Upper lobe of left lung (tissue), 6 donors: ENCODE data around the gene ILDR1. TPM values are rescaled to one million over a fixed set of nuclear protein-coding genes. Genes with fewer than 3 reads are reported as not detected.

Experiments used
- ATAC-seq, 2 donors: fragments of 200-7000 bp; cut with Tn5 transposase; one replicate each; pipeline ENCODE4 v1.9.1; 2022; ENCODE audit warnings: mild to moderate bottlenecking in 2 of 2, moderate library complexity in 2 of 2; ENCODE audit not compliant: low FRiP score in 2 of 2
- DNase-seq, 2 donors: peaks; one replicate each; pipeline ENCODE4 v3.0.0-alpha.2; 2019 to 2020
- H3K27ac ChIP-seq, 4 donors: fragments of 200-600 bp; sonication (generic); one replicate each; pipeline ENCODE4 v1.5.1; 2016 to 2019
- H3K27me3 ChIP-seq, 4 donors: fragments of 200-600 bp; sonication (generic); one replicate each; pipeline ENCODE4 v1.5.1; 2017 to 2019
- H3K36me3 ChIP-seq, 4 donors: fragments of 200-600 bp; sonication (generic); one replicate each; pipeline ENCODE4 v1.5.1; 2016 to 2019
- H3K4me1 ChIP-seq, 4 donors: fragments of 200-600 bp; sonication (generic); one replicate each; pipeline ENCODE4 v1.5.1; 2018 to 2019
- H3K4me3 ChIP-seq, 4 donors: fragments of 200-600 bp; sonication (generic); one replicate each; pipeline ENCODE4 v1.5.1; 2017 to 2019; ENCODE audit warnings: mild to moderate bottlenecking in 2 of 4, moderate library complexity in 1 of 4
- H3K9me3 ChIP-seq, 4 donors: fragments of 200-600 bp; sonication (generic); one replicate each; pipeline ENCODE4 v1.5.1; 2018 to 2019
- EP300 ChIP-seq, 4 donors: sonication (generic); formaldehyde crosslinking; IDR thresholded peaks; one replicate each; pipeline ENCODE4 v1.5.1; 2017; ENCODE audit warnings: antibody characterized with exemption in 4 of 4, control low read depth in 2 of 4
- POLR2A ChIP-seq, 4 donors: fragments of 450-650 bp; IDR thresholded peaks; one replicate each; pipeline ENCODE4 v1.5.1; 2016 to 2017; ENCODE audit warnings: antibody characterized with exemption in 4 of 4, mild to moderate bottlenecking in 2 of 4
- POLR2AphosphoS5 ChIP-seq, 2 donors: sonication (generic); formaldehyde crosslinking; IDR thresholded peaks; one replicate each; pipeline ENCODE4 v1.5.1; 2017; ENCODE audit warnings: antibody characterized with exemption in 2 of 2
- WGBS, 2 donors: methylation state at CpG; one replicate each; pipeline ENCODE4 v1.1.5; 2017 to 2018; 5-methylcytosine and 5-hydroxymethylcytosine counted together
- total RNA-seq, 6 donors: library from RNA; depleted of rRNA in 4 of 6; stranded (reverse); fragments of >200 nt in 4 of 6; gene quantifications; one replicate each; pipeline versions ENCODE4 v1.1.0 to v1.2.1, GENCODE V29; 2016 to 2021
- TF ChIP-seq, protein P1 (sequence below), 6 experiments: fragments of 450-650 bp in 4 of 6; fragments of 200-600 bp in 2 of 6; sonication (generic) in 2 of 6; IDR thresholded peaks; one replicate each; pipeline ENCODE4 v1.5.1; 2016 to 2019; ENCODE audit warnings: antibody characterized with exemption in 6 of 6
- donor health status: DM: no; HTN: no; CAD: no; lungs with moderate emphysema.
- donor health status: DM: no; HTN: yes; CAD: no; lungs with severe emphysema.

Gene ILDR1
- total RNA-seq, 6 donors from 2014 or later: 1.0 to 7.8 (median 6.4) TPM

DNA sequence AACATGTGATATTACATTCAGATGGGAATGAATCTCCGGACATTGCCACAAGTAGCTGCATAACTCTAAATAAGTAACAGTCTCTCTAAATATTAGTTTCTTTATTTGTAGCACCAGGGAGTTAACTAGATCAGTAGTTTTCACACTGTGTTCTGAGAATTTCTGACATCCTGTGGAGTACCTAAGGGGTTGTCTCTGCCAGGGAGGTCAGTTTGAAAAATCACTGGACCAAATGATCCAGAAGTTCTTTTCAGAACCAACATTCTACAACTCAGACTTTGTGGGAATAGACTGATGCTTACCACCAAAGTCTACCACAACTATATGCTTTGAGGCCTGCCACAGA is 9.0 kb upstream of the ILDR1 start:
- ATAC-seq: no peak
- H3K4me1 ChIP-seq: no peaks in the 10 kb centered on the region
- H3K9me3 ChIP-seq: peaks cover 0 to 1% (median 0%) of the 10 kb centered on the region in 4 donors
- no peaks in the 10 kb centered on the region for H3K36me3 ChIP-seq
- H3K27me3 ChIP-seq: no peaks in the 10 kb centered on the region
- TF ChIP-seq, protein P1, sequence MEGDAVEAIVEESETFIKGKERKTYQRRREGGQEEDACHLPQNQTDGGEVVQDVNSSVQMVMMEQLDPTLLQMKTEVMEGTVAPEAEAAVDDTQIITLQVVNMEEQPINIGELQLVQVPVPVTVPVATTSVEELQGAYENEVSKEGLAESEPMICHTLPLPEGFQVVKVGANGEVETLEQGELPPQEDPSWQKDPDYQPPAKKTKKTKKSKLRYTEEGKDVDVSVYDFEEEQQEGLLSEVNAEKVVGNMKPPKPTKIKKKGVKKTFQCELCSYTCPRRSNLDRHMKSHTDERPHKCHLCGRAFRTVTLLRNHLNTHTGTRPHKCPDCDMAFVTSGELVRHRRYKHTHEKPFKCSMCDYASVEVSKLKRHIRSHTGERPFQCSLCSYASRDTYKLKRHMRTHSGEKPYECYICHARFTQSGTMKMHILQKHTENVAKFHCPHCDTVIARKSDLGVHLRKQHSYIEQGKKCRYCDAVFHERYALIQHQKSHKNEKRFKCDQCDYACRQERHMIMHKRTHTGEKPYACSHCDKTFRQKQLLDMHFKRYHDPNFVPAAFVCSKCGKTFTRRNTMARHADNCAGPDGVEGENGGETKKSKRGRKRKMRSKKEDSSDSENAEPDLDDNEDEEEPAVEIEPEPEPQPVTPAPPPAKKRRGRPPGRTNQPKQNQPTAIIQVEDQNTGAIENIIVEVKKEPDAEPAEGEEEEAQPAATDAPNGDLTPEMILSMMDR (IDR thresholded peaks at IDR 0.05): no peak
- TF ChIP-seq POLR2AphosphoS5 (IDR thresholded peaks at IDR 0.05) (no peak), POLR2A (IDR thresholded peaks at IDR 0.05) (no peak), EP300 (IDR thresholded peaks at IDR 0.05) (no peak)
- H3K4me3 ChIP-seq: no peak overlapping the region
- no peak for DNase-seq
- no peak overlapping the region for H3K27ac ChIP-seq
- 96 to 97% methylated on average over 1 of the region's 1 CpG for WGBS, 2 donors

DNA sequence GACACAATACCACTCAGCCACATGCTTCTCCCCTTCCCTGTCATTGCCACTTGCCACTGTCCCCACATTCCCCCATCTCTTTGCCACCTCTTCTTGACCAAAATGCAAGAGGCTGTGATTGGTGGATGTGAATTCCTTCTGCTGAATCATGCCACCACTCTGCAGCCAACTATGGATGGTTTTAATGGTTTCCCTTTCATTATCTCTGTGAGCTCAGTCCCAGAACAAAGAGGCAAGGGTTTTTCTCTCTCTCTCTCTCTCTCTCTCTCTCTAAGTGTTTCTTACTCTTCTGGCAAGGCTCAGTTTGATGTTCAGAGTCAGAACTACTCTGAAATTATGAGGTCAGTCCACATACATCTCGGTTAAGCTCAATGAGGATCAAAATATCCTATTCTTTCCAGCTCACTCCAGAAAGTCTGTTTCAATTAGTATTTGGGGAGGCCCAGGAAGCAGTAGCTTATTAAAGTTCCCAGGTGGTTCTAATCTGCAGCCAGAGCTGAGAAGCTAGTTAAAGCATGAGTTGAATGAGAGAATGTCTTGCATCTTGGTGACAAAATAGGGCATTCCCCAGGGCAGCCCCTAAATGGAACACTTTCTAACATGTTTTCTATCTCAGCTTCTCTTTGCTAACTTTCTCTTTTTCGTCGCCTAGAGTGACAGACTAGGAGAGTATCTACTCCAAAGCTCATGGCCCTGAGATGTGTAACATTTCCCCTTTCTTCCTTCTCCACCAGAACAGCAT is 8.5 kb upstream of the ILDR1 start:
- no peaks in the 10 kb centered on the region for H3K36me3 ChIP-seq
- no peaks in the 10 kb centered on the region for H3K27me3 ChIP-seq
- DNase-seq: no peak
- no peak for ATAC-seq
- no peak overlapping the region for H3K4me3 ChIP-seq
- no peaks in the 10 kb centered on the region for H3K9me3 ChIP-seq
- 80 to 88% methylated on average over 3 of the region's 3 CpGs for WGBS, 2 donors
- no peak for TF ChIP-seq POLR2A (IDR thresholded peaks at IDR 0.05)
- TF ChIP-seq, protein P1 (IDR thresholded peaks at IDR 0.05): no peak
- no peak for TF ChIP-seq EP300 (IDR thresholded peaks at IDR 0.05)
- TF ChIP-seq POLR2AphosphoS5 (IDR thresholded peaks at IDR 0.05): no peak
- H3K4me1 ChIP-seq: no peaks in the 10 kb centered on the region
- H3K27ac ChIP-seq: no peak overlapping the region

DNA sequence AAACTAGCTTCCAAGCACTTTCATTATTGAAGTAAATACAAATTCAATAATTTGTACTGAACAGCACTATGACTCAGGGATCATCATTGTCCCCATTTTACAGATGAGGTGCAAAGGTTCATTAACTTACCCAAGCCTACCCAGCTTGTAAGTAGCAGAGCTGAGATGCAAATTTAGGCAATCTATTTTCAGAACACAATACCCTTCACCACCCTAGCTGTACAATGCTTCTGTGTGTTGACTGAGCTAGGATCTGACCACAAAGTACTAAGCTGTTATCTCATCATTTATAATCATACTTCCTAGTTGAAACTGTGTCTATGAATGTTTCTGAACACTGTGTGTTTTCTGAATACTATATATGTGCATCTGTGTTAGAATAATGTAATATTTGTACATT is 3.2 kb upstream of the ILDR1 start:
- no peak overlapping the region for H3K27ac ChIP-seq
- H3K4me1 ChIP-seq: peaks cover 0 to 9% (median 0%) of the 10 kb centered on the region in 4 donors
- H3K9me3 ChIP-seq: no peaks in the 10 kb centered on the region
- ATAC-seq: no peak
- DNase-seq: no peak
- no peaks in the 10 kb centered on the region for H3K36me3 ChIP-seq
- TF ChIP-seq POLR2A (IDR thresholded peaks at IDR 0.05): no peak
- TF ChIP-seq, protein P1 (IDR thresholded peaks at IDR 0.05): no peak
- TF ChIP-seq EP300 (IDR thresholded peaks at IDR 0.05): no peak
- no peak for TF ChIP-seq POLR2AphosphoS5 (IDR thresholded peaks at IDR 0.05)
- no peak overlapping the region for H3K4me3 ChIP-seq
- H3K27me3 ChIP-seq: peaks cover 0 to 5% (median 0%) of the 10 kb centered on the region in 4 donors

DNA sequence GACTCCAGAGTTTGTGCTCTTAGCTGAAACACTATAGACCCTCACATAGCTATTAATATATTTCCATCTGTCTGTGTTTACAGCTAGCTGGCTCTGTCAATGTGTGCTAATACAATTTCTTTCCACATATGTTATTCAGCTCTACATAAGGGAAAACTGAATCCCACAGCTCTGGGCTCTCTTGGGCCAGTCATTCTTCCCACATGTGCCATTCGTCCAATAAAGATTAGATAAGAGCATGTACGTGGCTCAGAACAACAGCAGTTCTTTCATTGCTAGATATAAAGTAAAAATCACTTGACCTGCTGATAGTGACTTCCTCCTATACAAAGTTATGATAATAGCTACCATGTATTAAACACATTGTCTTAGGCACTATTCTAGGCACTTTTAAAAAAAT is 2.8 kb upstream of the ILDR1 start:
- H3K4me1 ChIP-seq: peaks cover 0 to 9% (median 0%) of the 10 kb centered on the region in 4 donors
- 37 to 72% methylated on average over 2 of the region's 2 CpGs for WGBS, 2 donors
- no peaks in the 10 kb centered on the region for H3K36me3 ChIP-seq
- H3K27me3 ChIP-seq: peaks cover 0 to 5% (median 0%) of the 10 kb centered on the region in 4 donors
- no peak overlapping the region for H3K4me3 ChIP-seq
- TF ChIP-seq POLR2AphosphoS5 (IDR thresholded peaks at IDR 0.05) (no peak), POLR2A (IDR thresholded peaks at IDR 0.05) (no peak)
- no peak for ATAC-seq
- H3K27ac ChIP-seq: no peak overlapping the region
- no peaks in the 10 kb centered on the region for H3K9me3 ChIP-seq
- no peak for DNase-seq

DNA sequence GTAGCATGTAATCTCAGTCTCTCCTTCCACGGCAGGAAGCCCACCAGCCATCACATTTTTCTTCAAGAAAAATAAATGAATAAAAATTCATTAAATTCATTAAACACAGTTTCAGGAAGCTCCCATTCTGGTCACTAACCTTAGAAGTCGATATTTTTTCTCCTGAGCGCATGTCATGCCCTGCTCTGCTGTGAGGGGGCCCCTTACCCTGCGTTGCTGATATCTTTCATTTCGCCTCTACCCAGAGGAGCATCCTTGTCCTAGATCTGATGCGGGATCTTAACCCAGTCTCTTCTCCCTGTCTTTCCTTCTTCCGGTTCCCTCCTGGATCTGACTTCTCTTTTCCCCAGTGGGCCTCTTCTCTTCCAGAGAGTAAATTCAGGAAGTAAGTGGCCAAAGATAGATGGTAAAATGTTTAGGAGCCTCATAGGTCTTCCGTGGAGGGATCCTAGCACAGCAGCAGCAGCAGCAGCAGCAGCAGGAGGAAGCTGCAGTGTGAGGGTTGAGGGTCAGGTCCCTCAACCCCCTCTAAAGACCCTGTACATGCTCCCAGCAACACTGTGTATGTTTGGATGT is 1.4 kb upstream of the ILDR1 start:
- DNase-seq (no peak), ATAC-seq (no peak)
- Histone ChIP-seq H3K4me1 (peaks cover 0 to 9% (median 0%) of the 10 kb centered on the region in 4 donors), H3K4me3 (no peak overlapping the region), H3K36me3 (no peaks in the 10 kb centered on the region), H3K27me3 (peaks cover 0 to 5% (median 0%) of the 10 kb centered on the region in 4 donors), H3K9me3 (no peaks in the 10 kb centered on the region), H3K27ac (no peak overlapping the region)
- 53 to 67% methylated on average over 8 of the region's 8 CpGs for WGBS, 2 donors
- no peak for TF ChIP-seq POLR2A (IDR thresholded peaks at IDR 0.05)
- TF ChIP-seq, protein P1 (IDR thresholded peaks at IDR 0.05): no peak
- TF ChIP-seq POLR2AphosphoS5 (IDR thresholded peaks at IDR 0.05): no peak
- TF ChIP-seq EP300 (IDR thresholded peaks at IDR 0.05): no peak
